ENCODE results near the gene TMEM253.
A peak's percentile ranks its signal among the peaks of the same experiment; 100 is the strongest.

The TMEM253 gene

DNA sequence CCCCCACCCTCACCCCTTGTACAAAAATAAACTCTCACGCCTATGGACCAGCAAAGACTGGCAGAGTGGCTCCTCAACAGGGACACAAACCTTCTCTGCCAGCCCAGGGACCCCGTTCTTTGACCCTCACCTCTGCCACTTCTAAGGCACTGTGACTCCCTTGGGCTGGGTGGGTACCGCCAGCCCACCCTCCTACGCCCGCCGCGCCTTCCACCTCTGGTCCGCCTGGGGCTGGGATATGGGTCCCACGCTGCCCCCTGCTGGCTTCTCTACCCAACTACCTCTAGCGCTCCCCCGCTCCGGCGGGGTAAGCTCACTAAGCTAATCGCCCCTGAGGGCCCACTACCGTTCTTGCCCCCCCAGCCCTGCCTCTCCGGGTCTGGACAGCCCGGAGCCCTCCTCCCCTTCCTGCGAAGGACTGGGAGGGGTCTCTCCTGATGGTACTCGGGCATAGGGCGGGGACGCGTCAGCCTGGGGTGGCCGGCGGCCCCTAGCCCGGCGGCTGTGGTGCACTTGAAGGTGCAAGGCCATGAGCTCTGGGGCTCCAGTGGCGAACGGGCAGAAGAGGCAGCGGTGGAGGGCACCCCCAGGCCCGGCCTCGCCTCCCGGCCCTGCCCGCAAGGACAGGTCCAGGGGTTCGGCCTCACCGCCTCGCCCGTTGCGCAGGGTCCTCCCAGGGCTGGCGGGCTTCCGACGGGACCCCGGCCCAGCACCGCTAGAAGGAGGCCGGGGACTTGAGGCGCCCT, 10.5 kb upstream of the TMEM253 start:
- DNase-seq (ENCODE audit: low spot score), result no peak

DNA sequence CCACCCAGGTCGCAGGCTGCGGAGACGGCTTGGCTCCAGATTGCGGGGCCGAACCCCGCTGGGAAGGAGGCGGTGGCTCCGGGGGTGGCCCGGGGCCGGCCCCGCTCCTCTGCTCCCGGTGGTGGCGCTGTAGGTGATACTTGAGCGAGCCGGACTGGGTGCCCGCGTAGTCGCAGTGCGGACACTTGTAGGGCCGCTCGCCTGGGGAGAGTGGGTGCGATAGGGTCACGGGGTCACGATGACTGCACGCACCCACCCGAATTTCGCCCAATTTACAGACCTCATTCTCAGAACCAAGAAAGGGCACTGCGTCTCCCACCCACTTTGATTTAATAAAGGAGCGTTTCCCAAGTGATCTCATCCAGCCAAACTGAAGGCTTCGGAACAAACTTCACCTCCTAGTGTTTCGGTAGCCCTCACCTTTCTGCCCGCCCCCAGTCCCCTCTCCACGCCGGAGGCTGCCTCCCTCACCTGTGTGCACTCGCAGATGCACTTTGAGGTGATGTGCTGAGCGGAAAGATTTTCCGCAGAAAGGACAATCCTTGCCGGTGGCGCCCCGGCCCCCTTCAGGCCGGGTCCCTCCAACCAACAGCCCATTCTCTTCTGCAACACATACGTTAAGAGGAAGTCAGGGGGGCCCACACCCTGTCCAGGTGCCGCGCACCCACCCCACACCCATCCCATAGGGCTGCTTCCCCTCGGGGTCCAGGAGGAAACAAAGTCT, 9.8 kb upstream of the TMEM253 start:
- DNase-seq (ENCODE audit: low spot score), result no peak

DNA sequence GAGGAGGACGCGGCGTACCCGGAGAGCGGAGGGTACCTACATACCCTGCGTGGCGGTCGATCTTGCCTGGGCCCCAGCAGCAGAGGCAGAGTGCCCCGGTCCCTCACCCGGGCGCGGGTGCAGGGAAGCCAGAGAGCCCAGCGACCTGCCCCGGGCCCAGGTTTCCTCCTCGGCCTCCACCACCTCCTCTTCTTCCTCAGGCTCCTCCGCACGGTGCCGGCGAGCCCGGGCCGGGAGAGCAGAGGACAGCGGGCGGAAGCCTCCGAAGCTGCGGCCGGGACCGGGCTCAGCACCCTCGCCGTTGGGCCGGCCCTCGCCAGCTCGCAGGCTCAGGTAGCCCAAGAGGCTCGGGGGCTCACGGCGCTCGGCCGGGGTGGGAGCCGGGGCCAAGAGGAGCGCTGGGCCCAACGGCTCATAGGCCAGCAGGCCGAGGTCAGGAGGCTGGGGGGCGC, 9.0 kb upstream of the TMEM253 start:
- no peak for DNase-seq (ENCODE audit: low spot score)

DNA sequence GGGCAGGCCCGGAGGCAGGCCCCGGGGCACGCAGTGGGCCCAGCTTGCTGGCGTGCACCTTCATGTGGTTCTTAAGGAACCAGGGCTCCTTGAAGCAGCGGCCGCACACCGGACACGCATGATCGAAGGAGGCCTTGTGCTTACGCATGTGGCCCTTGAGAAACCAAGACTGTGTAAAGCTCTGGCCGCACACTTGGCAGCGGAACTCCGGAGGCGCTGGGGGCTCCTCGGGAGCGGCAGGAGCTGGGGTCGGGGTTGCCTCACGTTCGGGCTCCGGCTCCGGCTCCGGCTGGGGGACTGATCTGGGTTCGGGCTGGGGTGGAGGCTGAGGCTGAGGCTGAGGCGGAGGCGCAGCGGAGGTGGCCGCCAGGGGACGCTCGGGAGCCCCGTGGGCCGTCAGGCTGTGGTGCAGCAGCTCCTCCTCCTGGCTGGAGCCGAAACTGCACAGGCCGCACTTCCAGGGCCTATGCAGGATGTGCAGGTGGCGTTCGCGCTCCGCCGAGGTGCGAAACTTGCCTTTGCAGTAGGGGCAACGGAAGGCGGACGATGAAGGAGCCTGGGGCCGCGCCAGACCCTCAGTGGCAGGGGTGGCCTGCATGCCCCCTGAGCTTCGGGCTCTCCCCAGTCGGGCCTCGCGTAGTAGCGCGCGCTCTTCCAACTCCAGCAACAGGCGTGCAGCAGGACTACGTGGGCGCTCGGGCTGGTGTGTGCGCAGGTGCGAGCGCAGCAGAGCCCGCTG, 8.4 kb upstream of the TMEM253 start:
- peak; percentile 91 for DNase-seq (ENCODE audit: low spot score)

DNA sequence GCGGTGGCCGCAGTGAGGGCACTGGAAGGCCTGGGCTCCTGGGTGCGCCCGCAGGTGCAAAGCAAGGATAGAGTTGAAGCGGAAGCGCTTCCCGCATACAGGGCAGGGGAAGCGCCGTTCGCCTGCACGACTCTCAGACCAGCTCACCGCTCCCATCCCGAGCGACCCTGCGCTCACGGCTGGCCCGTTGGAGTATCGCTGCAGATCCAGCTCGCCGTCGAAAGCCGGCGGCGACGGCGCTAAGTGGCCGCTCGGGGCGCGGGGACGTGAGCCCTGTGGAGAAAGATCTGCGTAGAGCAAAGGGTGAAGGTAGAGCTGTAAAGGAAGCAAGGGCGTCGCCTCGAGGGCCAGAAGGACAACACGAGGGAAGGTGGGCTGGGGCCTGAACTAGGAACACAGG, 7.8 kb upstream of the TMEM253 start:
- DNase-seq (ENCODE audit: low spot score), result no peak

DNA sequence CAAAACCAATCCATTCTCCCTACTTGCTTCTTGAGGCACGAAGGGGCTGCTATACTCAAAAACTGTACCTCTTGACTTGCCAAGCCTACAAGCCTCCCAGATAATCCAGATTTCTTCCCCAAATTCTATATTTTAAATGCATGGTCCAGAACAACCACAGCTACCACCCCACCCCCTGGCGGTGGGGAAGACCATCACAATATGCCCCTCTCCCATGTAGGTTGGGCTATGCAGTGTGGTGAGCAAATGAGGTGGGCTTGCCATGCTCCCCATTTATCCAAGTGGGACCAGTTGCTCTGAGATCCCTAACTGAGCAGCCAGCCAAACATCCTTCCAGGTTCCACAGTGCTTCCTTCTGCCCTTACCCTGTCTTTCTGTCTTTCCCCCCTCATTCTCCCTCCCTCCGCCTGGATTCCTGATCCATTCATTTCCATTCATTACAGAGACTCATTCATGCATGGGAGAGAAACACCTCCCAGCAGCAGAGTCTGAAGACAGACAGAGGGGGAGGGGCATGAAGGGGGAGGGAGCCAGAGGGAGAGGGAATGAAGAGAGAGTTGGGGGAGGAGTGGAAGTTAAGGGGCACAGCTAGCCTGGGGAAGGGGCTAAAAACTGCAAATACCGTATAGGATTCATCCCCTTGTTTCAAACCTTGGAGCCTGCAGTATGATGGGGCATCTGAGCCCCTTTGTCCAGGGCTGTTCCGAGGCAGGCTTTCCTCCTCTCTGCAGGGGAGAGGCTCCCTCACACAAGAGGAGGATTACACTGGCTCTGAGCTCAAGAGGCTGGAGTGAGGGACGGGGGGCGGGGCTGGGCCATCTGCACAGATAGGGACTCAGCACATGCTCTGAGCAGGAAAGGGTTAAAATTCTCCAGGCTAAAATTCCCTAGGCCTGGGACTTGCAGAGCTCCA, 6.8 kb upstream of the TMEM253 start:
- no peak for DNase-seq (ENCODE audit: low spot score)

DNA sequence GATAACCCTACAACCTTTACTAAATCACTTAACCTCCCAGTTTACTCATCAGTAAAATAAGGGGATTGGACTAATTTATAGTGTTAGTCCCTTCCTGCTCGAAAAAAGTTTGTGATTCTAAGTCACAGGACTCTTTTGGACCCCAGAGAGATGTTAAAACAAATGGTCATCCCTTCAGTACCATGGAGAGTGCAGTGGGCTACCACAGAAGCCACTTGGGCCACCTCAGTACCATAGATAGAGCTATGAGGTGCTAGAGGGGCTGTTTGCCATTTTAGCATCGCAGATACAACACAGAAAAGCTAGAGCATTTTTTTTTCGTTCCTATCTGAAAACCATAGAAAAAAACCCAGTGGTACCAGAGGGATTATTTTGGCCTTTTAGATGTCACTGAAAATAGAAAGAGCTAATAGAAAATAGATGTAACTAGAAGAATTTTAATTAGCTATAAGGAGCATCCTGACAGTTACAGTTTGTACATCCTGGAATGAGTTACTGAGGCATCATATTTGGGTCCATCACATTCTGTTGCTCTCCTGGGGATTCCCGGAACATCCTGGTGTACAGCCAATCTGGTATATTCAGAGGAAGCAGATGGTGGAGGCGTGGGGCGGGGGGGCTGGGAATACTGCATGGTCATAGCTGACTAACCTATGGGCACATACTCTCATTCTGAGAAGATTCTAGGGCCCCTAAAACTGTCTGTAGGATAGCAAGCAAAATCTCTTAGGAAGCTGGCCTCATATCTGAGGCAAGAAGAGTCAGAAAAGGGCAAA, 5.2 kb upstream of the TMEM253 start:
- DNase-seq (ENCODE audit: low spot score), result no peak

DNA sequence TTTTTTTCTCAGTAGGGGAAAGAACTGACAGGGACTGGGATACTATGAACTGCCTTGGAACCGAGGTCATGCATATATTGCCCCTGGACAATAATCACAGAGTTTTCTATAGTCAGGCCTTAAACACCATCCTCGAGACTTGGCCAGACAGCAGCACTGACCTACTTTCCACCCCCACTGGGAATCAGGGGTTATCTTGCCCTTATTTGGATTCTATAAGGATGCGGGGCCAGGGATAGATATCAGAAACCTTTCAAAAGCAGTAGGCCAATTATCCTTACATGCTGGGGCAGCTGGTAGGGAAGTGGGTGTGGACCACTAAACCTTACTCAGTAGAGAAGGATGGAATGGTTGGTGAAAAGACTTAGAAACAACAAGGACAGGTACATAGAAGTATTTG, 4.4 kb upstream of the TMEM253 start:
- no peak for DNase-seq (ENCODE audit: low spot score)

DNA sequence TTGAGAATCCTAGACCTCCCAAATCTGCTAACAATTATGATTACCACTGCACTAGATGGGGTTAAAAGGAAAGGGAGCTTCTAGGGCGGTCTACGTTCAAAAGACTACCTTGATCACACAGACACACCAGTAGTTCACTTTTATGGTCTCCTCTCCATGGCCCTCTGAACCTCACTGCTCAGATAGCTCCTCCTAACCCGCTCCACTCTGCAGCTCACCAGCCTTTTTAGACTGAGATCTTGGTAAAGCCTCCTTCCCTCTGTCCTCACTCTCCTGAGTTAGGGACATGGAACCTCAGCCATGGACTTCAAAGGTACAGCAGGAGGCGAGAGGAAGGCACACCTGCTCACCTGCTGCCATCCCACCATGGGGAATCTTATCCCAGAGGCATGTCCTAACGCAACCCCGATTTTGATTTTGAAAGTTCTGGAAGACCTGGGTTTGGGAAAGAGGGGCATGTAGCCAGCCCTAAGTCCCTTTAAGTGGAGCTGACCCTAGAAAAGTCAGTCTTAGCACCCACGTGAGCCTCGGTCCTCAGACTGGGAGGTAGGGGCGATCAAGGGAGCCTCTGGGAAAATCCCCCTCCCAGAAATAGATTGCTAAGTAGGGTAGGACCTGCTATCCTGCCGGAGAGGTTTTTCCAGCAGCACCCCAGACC, 3.8 kb upstream of the TMEM253 start:
- DNase-seq (ENCODE audit: low spot score), result no peak

DNA sequence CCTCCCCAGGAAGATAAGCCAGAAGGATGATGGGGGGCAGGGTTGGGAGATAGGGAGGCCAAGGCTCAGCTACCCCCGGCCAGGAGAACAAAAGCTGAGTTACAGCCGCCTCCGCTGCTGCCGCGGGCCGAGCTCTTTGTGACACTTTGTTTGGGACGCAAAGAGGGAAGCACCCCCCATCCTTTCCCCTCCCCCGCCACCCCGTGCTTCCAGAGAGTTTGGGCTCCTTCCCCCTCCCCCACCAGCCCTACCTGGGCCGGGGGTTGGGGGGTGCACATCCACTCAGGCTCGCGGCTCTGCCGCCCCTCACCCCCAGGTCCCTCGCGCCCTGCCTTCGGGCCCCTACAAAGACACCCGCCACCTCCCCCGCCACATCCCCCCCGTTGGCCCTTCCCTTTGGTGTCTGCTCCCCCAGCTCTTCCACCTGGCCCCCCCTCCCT, 3.2 kb upstream of the TMEM253 start:
- no peak for DNase-seq (ENCODE audit: low spot score)

DNA sequence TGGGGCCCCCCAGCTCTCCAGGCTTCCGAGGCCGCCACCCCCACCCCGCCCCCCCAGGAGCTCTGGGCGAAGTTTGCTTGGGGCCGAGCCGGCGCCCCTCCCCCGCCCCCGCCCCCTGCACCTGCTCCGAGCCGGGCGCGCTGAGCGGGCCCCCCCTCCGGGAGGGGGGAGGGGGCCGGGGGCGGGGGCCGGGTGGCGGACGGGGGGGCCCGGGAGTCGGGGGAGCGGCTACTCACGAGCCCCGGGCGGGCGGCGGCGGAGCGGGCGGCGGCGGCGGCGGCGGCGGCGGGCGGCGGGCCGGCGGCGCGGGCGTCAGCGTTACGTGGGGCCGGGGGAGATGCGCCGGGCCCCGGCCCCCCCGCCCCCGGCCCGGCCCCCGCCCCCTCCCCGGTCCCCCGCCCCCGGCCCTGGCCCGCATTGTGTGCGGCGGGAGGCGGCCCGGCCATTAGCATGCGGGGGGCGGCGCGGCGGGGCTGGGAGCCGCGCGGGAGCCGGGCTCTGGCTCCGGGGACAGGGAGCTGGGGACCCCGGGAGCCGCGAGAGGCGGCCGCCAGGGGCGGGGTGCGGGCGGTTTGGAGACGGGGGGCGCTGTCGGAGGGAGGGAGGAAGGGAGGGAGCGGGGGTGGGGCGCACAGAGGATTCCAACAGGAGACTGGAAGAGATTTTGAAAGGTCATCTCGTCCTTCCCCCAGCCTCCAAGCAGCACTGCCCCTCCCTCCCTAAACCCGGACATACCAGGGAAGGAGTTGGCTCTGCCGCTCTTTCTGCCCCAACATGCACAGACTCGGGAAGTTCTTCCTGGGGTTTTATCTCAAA, 2.6 kb upstream of the TMEM253 start, which contains the start of gene ZNF219:
Gene ZNF219 (minus strand): TSS at position 580 of the 816 bp plus-strand sequence. CDS start 5,064 bp downstream, outside the sequence.
- DNase-seq (ENCODE audit: low spot score), result peak; percentile 50

DNA sequence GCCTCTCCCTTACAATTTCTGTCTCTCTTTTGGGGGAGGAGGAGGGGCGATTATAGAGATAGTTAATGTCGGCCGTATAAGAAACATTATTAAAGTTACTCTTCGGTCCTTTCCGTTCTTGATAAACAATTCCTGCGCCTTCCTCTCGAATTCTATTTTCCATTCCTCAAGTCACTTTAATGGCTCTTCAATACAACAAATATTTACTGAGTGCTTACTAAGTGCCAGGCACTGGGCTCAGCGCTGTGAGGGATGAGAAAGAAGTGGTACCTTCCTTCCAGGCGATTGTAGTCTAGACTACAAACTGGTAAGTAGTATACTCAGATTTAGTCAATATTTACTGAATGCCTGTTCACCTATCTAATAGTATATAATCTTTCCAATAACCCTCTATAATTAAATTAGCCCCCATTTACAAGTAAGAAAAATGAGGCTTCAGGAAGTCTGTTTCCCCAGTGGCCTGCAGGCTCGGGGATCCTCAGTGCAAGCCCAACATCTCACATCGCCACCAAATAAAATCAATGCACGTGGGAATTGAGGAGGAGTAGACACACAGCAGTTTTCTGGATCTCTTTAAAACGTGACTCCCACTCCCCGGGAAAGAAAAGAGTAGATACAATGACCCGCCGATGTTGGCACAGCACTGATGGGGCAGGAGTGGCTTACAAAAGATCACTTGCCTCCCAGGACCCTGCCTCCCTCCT, 1.8 kb upstream of the TMEM253 start:
- DNase-seq (ENCODE audit: low spot score), result no peak

DNA sequence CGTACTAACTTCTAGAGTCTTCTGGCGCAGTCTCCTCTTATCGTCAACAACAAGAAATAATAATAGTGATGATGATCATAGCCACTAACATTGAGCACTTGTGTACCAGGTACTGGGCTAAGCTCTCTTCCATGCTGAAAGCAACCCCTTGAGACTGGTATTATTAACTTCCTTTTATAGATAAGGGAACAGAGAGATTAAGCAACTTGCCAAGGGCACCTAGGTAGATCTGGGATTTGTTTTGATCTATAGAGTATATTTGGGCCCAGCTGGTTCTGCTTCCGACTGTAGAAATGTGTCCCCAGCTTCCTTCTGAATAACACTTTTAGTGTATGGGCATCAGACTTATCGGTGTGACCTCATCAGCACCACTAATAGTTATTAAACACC, 1.3 kb upstream of the TMEM253 start:
- DNase-seq (ENCODE audit: low spot score), result no peak

DNA sequence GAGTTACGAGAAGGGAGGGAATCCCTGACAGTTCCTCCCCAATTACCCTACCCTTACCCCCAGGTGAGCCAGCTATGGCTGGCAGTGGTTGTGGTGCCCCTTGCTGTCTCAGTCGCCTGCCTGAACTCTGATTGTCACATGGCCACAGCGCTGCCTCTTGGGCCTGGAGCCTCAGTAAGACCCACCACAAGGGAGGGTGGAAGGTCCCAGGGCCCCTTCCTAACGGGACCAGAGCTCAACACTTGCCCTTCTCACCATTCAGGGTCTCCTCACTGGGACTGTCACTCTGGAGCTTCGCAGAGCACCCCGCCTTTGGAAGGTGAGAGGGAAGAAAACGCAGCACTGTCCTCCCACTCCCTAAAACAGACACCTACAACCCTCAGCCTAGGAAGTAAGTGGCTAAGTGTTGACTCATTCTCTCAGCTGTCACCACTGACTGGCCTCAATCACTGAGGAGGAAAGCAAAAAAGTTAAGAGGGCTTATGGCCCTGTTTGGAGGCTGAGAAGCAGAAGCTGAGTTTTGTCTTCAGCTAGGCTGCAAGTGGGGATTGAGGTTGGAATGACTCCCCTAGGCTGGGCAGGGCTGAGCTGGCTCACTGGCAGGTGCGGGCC, 1.0 kb downstream of the TMEM253 start:
- DNase-seq (ENCODE audit: low spot score), result no peak

DNA sequence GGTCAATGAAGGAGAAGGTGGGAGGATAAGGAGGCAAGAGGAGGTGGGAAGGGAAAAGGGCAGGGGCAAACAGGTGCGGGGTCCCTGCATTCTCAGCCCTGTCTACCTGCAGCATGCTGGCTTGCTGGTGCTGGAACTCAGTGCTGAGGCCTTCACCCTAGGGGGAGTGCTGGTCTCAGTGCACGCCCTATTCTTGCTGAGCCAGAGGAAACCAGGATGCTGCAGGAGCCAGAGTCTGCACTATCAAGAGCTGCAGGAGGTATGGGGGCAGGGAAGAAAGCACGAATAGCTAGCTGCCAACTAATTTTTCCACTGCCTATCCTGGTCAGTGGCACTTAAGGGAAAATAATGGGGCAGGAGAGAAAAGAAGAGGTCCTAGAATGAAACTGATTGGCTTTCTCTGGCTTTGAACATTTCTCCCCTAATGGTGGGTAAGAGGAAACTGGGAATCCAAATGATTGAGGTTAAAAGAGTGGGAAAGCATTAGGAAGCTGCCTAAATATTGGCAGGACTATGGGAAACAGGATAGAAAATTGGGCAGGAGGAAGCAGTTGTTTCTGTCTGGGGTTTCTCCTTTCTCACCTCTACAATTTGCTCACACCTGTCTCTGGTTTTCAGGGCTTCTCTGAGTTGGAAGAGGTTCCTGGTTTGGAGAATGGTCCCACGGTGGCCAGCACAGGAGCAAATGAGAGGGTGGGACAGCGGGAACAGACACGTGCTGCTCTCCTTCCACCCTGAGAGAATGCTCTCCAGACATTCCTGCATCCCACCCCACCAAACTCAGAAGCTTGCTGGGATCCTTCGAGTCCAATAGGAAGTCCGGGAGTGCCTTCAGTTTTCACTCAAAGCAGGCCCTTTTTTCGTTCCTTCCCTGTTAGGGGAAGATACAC, 1.9 kb downstream of the TMEM253 start:
- DNase-seq (ENCODE audit: low spot score), result no peak

DNA sequence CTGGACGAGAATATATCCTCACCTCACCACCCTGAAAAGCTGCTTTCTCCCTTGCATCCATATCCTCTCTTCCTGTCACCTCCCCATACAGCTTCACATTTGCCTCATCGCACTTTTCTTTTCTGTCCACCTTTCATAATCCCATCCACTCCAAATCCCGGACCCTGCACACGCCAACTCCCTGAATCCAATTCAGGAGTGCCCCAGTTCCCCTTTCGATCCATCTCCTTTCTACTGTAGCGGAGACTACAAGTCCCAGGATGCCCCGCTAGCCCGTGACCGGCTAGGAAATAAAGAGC, 2.5 kb downstream of the TMEM253 start:
- no peak for DNase-seq (ENCODE audit: low spot score)

DNA sequence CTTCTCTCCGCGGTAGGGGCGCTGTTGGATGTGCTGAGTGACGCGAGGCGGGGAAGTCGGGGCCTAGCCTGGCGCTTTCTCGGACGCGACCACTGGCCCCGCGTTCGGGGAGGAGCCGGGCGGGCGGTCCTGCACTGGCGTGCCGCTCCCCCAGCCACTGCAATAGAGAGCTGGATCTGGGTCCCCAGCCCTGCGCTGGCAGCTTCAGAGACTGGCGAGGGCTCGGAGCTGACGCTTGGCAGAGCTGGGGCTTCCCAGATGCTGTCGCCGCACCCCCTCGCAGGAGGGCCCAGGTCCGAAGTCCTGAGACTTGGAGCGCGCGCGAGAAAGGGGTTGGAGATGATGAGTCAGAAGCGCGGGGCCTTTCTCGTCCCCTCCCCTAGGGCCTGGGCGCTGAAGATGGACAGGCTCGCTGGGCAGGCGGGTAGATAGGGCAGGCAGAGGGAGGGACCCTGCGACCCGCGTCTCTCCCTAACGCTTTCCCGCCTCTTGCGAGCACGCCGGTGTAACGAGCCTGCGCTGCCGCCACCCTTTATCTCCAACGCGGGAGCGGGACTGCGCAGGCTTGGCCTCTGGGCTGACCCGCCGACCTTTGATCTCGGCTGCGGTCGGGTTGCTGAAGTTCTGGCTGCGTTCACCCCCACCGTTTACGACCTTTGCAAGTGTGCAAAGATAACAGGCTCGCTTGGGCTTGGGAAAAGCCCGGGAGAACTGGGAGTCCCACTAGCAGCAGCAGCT, 3.0 kb downstream of the TMEM253 start:
- peak; percentile 96 for DNase-seq (ENCODE audit: low spot score)

Data from AG20443 (cell line).